Measurements from ENCODE around the gene HAAO. TPM values are rescaled to one million over a fixed set of nuclear protein-coding genes. Genes with fewer than 3 reads are reported as not detected.
A peak's percentile ranks its signal among the peaks of the same experiment; 100 is the strongest.

HAAO gene
- total and polyA plus RNA-seq, 7 donors = 0.78 to 4.9 (median 0.93) TPM

DNA sequence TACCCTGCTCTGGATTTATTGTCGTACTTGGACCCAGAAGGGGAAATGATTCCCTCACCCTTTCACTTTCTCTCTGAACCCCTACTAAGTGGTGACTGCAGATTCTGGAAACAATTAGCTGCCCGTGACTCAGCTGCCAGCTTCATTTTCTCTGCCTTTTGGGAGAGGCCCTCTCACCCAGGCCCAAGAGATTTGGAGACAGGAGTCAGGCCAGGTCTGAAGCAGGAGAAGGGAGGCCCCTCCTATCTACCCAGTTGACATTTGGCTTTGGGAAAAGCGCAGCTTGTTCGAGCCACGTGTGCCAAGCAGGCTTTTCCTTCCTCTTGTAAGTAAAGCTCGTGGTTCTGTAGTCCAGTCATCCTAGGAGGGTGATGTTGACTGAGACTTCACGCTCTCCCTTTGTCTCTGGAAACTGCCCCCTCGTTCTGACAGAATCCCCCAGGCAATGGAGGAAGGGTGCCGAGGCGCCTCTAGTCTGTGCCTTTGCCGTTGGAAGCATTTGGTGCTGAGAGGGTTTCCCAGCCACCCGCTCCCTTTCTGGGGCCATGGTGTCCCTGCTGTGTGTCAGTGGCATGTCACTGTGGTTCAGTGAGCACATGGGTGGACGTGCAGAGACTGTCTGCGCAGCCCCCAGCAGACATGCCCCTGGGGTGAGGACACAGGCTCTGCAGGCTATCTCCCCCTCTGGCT, 37.0 kb downstream of the HAAO start:
- intact Hi-C loops (cut with DNase I) = loop anchor here in 1 of 2 donors (5.0 kb wide), 1 partner anchor 47 kb away; no protein-coding TSS in a partner anchor
- H3K9me3 ChIP-seq = no peaks in the 10 kb centered on the region
- DNase-seq (no peak), ATAC-seq (no peak)
- no peaks in the 10 kb centered on the region for H3K27me3 ChIP-seq (ENCODE audit: insufficient read depth in 3 of 3, low read length in 2 of 3)
- peaks cover 0 to 3% of the 10 kb centered on the region in 2 donors for H3K36me3 ChIP-seq (ENCODE audit: insufficient read depth in 1 of 2, low read depth in 1 of 2)
- WGBS, 3 donors = 57 to 71% (median 60%) methylated on average over 14 of the region's 14 CpGs
- TF ChIP-seq, protein P1, sequence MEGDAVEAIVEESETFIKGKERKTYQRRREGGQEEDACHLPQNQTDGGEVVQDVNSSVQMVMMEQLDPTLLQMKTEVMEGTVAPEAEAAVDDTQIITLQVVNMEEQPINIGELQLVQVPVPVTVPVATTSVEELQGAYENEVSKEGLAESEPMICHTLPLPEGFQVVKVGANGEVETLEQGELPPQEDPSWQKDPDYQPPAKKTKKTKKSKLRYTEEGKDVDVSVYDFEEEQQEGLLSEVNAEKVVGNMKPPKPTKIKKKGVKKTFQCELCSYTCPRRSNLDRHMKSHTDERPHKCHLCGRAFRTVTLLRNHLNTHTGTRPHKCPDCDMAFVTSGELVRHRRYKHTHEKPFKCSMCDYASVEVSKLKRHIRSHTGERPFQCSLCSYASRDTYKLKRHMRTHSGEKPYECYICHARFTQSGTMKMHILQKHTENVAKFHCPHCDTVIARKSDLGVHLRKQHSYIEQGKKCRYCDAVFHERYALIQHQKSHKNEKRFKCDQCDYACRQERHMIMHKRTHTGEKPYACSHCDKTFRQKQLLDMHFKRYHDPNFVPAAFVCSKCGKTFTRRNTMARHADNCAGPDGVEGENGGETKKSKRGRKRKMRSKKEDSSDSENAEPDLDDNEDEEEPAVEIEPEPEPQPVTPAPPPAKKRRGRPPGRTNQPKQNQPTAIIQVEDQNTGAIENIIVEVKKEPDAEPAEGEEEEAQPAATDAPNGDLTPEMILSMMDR (IDR thresholded peaks at IDR 0.05) = no peak
- peak overlapping the region; percentile 91 for H3K27ac ChIP-seq
- H3K4me1 ChIP-seq = peaks cover 25% of the 10 kb centered on the region
- no peak overlapping the region for H3K4me3 ChIP-seq

DNA sequence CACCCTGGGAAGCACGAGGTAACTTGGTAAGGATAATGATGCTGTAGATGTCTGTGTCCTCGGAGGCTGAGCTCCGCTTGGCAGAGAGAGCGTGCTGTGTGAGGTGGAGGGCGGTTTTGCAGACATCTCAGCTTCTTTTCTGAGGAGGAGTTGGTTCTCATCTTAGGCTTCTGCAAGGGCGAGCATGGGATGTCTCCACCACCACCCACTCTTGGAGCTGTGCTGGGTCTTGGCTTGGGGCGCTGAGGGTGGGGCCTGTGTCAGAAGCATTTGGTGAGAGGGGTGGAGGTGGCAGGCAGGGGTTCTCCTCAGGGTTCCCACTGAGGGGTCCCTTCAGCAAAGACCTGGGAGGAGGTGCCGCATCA, 37.6 kb downstream of the HAAO start:
- H3K27ac ChIP-seq = peak overlapping the region; percentile 91

DNA sequence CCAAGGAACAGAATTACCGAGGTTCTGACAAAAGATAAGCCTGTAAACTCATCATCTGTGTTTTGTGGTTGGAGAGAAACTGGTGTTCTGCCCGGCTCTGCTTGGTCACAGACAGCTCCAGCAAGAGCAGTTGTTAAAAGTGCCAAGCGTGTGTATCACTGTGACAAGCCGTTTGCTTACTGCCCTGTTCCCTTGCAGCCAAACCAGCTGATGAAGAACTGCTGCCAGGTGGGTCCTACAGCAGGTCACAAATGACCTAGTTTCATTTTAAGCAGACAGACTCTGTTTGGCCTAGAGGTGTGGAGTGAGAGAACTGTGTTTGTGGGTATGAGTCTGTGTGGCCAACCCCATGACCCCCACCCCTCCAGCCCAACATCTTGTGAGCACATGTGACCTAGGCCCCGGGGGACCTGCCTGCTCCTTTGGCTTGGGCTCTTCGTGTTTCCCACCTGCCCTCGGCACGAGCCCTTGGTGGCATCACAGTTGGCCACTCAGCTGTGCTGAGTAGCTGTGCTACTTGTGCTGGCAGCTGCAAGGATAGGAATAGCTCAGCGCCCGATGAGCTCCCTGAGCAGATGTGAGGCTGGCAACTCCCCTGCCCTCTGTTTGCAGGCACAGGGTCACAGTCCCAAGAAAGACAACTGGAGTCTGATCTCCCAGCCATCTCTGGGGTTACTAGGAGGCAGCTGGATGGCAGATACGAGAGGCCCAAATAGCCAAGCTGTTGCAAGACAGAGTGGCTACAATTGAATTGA, 38.2 kb downstream of the HAAO start:
- H3K4me1 ChIP-seq = peaks cover 25% of the 10 kb centered on the region
- 18 to 25% (median 23%) methylated on average over 11 of the region's 11 CpGs for WGBS, 3 donors
- H3K27me3 ChIP-seq (ENCODE audit: insufficient read depth in 3 of 3, low read length in 2 of 3) = no peaks in the 10 kb centered on the region
- TF ChIP-seq, protein P1 (IDR thresholded peaks at IDR 0.05) = no peak
- peak overlapping the region; percentile 91 for H3K27ac ChIP-seq
- DNase-seq (peak; percentile 75 to 93), ATAC-seq (peak; percentile 93 to 95 (median 94))
- intact Hi-C loops (cut with DNase I) = no loop called here
- H3K9me3 ChIP-seq = no peaks in the 10 kb centered on the region
- H3K4me3 ChIP-seq = peak overlapping the region; percentile 50
- no peaks in the 10 kb centered on the region for H3K36me3 ChIP-seq (ENCODE audit: insufficient read depth in 1 of 2, low read depth in 1 of 2)

More for the DNA sequence above, 37.6 kb downstream of the HAAO start:
- ATAC-seq (no peak), DNase-seq (no peak)
- TF ChIP-seq, protein P1 (IDR thresholded peaks at IDR 0.05) = no peak
- no peaks in the 10 kb centered on the region for H3K36me3 ChIP-seq (ENCODE audit: insufficient read depth in 1 of 2, low read depth in 1 of 2)
- H3K9me3 ChIP-seq = no peaks in the 10 kb centered on the region
- WGBS, 3 donors = 36 to 52% (median 43%) methylated on average over 8 of the region's 8 CpGs
- H3K4me1 ChIP-seq = peaks cover 25% of the 10 kb centered on the region
- no peaks in the 10 kb centered on the region for H3K27me3 ChIP-seq (ENCODE audit: insufficient read depth in 3 of 3, low read length in 2 of 3)
- no peak overlapping the region for H3K4me3 ChIP-seq
- intact Hi-C loops (cut with DNase I) = loop anchor here in 1 of 2 donors (5.0 kb wide), 1 partner anchor 48 kb away; no protein-coding TSS in a partner anchor

DNA sequence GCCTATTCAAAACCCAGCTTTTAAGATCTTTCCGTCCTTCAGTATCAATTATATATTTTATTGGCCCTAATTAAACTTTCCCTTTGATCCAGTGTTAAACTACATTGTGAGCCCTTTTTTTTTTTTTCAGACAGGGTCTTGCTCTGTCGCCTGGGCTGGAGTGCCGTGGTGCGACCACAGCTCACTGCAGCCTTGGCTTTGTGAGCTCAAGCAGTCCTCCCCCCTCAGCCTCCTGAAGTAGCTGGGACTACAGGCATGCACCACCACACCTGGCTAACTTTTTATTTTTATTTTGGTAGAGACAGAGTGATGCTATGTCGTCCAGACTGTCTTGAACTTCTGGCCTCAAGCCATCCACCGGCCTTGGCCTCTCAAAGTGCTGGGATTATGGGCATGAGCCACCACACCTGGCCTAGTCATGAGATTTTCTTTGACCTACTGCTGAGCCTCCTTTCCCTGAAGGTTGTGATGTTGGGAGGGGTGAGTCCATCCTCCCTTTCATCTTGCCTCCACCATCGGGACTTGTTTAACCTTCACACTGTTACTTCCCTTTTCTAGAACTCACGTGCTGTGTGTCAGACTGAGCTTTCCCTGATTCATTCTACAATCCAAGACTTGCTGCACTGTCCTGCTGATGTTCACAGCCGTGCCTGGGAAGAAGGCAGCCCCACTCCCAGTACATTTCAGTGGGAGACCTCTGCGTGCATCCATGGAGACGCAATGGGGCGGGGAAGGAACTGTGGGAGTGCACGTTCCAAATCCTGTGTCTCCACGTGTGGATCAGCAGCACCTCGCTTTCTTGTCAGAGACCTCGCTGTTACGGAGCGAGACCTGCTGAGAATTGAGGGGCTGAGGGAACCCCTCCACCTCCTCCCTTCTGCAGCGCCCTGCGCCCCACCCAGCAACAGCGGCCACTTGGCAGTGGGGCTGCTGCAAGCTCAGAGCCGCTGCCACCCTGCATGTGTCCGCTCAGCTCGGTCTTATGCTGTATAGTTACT, 39.3 kb downstream of the HAAO start:
- 54 to 62% (median 55%) methylated on average over 24 of the region's 24 CpGs for WGBS, 3 donors
- DNase-seq (no peak), ATAC-seq (peak in 1 of 4 donors; percentile 21)
- TF ChIP-seq, protein P1 (IDR thresholded peaks at IDR 0.05) = no peak
- no peaks in the 10 kb centered on the region for H3K27me3 ChIP-seq (ENCODE audit: insufficient read depth in 3 of 3, low read length in 2 of 3)
- H3K9me3 ChIP-seq = no peaks in the 10 kb centered on the region
- H3K4me1 ChIP-seq = peaks cover 25% of the 10 kb centered on the region
- H3K36me3 ChIP-seq (ENCODE audit: insufficient read depth in 1 of 2, low read depth in 1 of 2) = no peaks in the 10 kb centered on the region
- peak overlapping the region; percentile 50 for H3K4me3 ChIP-seq
- intact Hi-C loops (cut with DNase I) = no loop called here
- peak overlapping the region; percentile 91 for H3K27ac ChIP-seq
